Naive thymus-derived CD8-positive, alpha-beta T cell (primary cell): ENCODE measurements around the gene WDR1. TPM values are rescaled to one million over a fixed set of nuclear protein-coding genes. Genes with fewer than 3 reads are reported as not detected.

Source experiments
- microRNA-seq: library from miRNA; unstranded; fragments of <30 nt; microRNA quantifications from one replicate; pipeline ENCODE4 v1.2.0, GENCODE V29; 2022; ENCODE audit warnings: borderline microRNAs expressed
- polyA plus RNA-seq, 3 donors: library from polyadenylated mRNA; unstranded; fragments of 300-500 nt; fragmentation: Illumina TruSeq; gene quantifications; one replicate each; pipeline ENCODE4 v1.2.3, GENCODE V29; 2021
- total RNA-seq, 8 experiments: library from RNA in 2 of 8; stranded (reverse) in 2 of 8; gene quantifications; one replicate each; pipeline ENCODE4 v1.2.3 and lab custom pipeline; 2021 to 2026

WDR1 gene
- total and polyA plus RNA-seq, 5 experiments from 2014 or later: 295 to 378 (median 304) TPM

Small RNAs within 50 kb of the gene (microRNA-seq; reads per million reads assigned to microRNA genes)
- gene MIR3138: not detected

Other genes with a start within 250 kb of the WDR1 start
- gene SLC2A9, start 95.3 kb downstream of the WDR1 start, total RNA-seq: 1 to 10 TPM; 3.0 to 3.4 TPM
- under 1 TPM in 2 of 3 donors, not detected in 1; 0.37 to 0.92 TPM for gene SLC2A9, start 95.3 kb downstream of the WDR1 start, polyA plus RNA-seq